Kidney tubule cell (primary cell): ENCODE measurements around the gene FAM184A.

Experiments
- DNase-seq: peaks from one replicate; pipeline ENCODE4 v3.0.0-alpha.2; 2018; ENCODE audit warnings: low spot score

Gene FAM184A

DNA sequence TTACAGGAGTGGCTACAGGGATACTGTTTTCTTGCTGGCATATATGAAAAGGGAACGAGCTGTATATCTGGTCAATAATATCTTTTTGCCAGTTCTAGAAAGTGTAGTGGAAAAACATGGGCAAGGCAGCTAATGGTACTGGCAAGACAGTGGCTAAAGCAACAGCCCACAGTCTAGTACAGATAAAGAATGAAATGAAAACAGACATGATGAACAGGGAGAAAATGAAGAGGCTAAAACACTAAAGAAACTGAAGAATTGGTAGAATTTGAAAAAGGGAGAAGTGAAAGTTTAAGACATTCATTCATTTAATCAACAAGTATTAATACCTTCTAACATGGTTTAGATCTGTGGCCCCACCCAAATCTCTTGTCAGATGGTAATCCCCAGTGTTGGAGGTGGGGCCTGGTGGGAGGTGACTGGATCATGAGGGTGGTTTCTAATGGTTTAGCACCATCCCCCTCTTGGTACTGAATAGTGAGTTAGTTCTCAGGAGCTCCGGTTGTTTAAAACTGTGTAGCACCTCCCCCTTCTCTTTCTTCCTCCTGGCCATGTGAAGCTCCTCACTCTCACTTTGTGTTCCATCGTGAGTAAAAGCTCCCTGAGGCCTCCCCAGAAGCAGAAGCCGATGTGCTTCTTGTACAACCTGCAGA is 18.1 kb downstream of the FAM184A start:
- DNase-seq, result no peak

DNA sequence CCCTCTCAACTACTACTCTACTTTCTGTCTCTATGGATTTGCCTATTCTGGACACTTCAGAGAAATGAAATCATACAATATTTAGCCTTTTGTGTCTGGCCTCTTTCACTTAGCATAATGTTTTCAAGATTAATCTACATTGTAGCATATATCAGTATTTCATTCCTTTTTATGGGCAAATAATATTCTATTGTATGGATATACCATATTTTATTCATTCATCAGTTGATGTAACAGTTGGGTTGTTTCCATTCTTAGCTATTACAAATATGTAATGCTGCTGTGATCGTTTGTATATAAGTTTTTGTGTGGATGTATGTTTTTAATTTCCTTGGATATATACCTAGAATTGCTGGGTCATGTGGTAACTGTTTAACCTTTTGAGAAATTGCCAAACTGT is 23.4 kb downstream of the FAM184A start:
- DNase-seq, result no peak

GRCh38 chr6:119052987-119053386 is 25.5 kb downstream of the FAM184A start:
- no peak for DNase-seq

- DNase-seq, result no peak
Observed at GRCh38 chr6:119052292-119052889, 26.1 kb downstream of the FAM184A start.

- DNase-seq, result no peak
Observed at GRCh38 chr6:119044255-119044654, 34.2 kb downstream of the FAM184A start.

DNA sequence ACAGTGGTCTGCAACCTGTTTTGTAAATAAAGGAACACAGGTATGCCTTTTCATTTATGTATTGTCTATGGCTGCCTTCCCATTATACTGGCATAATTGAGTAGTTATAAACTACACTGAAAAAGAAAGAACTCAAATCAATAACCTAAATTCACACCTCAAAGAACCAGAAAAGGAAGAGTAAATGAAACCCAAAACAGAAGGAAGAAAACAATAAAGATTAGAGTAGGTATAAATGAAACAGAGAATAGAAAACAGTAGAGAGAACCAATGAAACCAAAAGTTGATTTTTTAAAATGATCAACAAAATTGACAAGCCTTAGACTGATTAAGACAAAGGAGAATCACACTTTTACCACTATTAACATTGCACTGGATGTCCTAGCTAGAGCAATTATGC is 34.7 kb downstream of the FAM184A start:
- no peak for DNase-seq

DNA sequence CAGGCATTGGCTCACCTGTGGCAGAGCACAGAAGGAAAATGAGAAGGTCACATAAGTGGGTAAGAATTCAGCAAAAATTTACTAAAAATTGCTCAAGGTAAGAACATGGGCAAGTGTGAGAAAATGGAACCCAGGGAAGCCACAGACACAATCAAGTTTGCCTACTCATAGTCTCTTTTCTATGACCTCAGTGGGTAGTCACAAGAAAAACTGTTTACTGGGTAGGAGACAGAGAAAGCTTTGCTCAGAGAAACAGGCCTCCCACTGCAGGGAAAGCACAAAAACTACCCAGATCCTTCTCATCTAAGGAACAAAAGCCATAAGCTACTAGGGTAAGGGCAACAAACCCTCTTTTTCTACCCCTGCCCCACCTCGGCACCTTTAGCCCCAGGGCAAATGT is 35.2 kb downstream of the FAM184A start:
- DNase-seq, result no peak

DNA sequence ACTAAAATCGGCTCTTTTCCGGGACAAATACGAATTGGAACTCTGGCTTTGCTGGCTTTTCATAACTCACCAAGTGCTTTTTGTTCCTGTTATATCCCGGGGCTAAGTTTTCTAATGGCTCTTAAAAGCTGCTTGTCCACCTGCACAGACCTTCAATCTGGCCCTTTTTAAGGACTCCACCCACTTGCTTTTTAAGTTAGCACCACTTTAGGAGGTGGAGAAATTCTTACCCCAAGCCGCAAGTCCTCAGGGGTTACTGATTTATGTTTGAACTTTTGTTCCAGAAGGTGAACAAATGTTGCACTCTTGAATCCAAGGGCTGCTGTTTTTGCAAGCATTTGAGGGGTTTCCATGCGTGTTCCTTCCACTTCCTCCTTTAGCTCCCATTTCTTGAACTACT is 37.8 kb downstream of the FAM184A start:
- no peak for DNase-seq

- DNase-seq, result peak; percentile 43
Observed at GRCh38 chr6:119040229-119040628, 38.2 kb downstream of the FAM184A start.

DNA sequence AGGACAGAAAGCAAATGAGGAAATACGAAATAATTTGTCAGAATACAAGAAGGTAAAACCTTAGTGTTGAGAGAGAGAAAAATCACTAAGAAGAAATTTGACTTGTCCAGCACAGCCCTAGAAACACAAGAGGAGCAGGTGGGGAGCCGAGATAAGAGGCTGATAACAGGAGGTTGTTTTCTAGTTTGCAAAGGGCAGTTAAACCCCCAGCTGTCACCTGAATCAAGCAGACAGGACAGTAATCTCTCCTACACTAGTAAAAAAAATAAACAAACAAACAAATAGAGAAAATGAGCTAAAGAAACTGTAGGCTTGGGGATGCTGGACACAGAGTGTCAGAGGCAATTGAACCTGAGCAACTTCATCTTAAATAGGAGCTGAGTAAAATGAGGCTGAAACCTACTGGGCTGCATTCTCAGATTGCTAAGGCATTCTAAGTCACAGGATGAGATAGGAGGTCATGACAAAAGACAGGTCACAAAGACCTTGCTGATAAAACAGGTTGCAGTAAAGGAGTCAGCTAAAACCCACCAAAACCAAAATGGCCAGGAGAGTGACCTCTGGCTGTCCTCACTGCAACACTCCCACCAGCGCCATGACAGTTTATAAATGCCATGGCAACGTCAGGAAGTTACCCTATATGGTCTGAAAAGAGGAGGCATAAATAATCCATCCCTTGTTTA is 40.4 kb downstream of the FAM184A start:
- no peak for DNase-seq

DNA sequence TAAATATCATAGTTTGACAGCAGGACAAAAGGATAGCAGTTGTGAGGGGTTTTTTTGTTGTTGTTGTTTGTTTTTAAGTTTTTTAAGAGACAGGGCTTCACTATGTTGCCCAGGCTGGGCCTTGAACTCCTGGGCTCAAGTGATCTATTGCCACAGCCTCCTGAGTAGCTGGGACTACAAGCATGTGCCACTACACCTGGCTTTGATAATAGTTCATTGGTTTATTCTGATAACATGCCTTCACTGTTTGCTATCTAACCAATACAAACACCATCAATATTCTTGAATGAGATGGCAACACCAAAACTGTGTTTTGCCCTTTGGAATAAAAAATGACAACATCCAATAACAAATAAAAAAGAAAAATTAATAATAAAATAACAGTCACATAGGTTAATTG is 41.2 kb downstream of the FAM184A start:
- no peak for DNase-seq

GRCh38 chr6:119036081-119036480 is 42.4 kb downstream of the FAM184A start:
- DNase-seq, result no peak

DNA sequence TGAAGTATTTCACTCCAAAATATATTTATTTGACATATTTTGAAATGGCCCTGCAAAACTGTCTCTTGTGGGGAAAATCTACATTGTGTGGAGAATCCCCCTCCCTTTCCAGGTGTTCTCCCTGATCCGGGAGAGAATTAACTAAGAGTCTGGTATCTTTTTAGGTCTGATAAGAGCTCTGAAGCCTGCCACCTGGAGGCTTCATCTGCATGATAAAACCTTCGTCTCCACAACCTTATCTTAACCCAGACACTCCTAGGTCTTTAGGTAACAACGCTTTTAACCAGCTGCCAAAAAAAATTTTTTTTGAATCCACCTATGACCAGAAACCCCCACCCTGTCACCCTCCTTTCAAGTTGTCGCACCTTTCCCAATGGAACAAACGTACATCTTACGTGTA is 43.0 kb downstream of the FAM184A start:
- no peak for DNase-seq

DNA sequence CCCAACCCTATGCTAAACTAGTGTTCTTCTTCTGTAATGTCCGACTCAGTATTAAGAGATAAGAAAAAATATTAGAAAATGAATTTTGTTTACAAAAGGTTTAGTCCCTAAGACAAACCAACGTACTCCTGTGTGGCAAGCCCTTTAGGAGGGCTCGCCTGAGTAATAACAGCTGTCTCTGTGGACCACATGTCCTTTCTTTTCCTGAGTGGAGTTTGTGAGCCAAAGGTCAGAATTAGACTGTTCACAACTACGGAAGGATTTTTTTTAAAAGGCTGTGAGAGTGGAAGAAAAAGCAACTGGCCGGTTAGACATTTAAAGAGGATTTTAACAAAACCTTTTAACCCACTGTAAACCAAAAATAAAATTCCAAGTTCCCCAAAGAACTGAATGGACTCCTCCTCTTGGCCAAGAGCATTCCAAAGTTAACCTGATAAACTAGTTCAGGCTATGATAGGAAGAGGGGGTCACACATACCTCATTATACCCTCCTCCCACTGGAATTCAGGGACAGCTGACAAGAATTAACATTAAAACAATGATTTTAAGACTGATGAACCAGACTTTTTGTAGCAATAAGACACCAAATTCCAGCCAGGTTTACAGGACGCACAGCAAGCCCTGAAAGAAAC is 43.5 kb downstream of the FAM184A start:
- no peak for DNase-seq

DNA sequence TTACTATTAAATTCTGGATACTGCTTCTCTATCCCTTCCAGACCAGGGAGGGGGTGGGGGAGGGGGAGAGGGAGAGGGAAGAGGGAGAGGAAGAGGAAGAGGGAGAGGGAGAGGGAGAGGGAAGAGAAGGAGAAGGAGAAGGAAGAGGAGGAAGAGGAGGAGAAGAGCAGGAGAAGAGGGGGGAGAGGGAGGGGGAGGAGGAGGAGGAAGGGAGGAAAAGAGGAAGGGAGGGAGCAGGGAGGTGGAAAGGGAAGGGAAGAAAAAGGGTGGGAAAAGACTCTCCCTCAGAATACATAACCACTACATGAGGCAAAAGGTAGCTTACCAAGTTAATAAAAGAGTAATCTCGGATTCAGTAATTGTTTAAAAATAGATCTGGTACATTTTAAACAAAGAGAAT is 46.0 kb downstream of the FAM184A start:
- no peak for DNase-seq

DNA sequence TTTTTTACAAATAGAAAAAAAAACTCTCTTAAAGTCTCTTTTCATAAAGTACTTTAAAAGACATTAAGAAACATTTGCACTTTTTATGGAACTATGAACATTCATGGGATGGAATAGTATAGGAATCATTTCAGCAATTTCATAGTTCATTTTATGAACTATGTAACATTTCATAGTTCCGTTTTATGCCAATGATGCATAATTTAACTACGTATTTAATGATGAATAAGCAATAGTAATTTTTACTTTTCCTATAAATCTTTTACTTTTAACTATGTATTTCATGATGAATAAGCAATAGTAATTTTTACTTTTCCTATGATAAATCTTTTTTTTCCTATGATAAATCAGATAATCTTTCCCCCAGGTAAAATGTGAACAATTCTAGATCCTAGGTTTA is 47.7 kb downstream of the FAM184A start:
- no peak for DNase-seq

- no peak for DNase-seq
Observed at GRCh38 chr6:119028091-119028490, 50.4 kb downstream of the FAM184A start.

DNA sequence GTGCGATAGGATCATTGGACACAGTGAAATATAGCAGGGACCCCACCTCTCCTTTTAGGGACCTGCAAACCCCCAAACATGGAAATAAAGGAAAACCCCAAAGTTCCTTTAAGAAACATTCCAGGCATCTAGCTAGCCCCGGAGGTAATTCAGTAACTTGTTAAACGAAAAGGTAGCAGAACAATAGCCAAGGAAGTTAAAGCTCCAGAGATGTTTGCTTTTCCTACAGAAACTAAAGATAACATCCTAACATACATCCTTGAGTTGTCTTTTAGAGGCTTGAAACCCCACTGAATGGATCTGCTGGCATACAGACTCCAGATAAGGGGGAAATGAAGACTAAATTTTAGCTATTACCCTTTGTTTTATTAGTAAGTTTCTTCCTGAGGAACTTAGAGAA is 51.0 kb downstream of the FAM184A start:
- no peak for DNase-seq

DNA sequence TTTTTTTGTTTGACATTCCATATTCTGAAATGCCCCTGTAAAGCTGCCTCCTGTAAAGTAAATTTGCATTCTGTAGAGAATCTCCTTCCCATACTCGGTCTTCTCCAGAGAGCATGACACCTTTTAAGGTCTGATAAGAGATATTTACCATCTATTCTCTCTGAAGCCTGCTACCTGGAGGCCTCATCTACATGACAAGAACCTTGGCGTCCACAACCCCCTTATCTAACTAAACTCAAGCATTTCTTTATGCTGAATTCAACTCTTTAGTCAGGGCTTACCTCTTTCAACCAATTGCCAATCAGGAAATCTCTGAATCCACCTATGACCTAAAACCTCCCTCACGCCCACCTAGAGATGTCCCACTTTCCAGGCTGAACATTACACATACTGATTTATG is 51.6 kb downstream of the FAM184A start:
- no peak for DNase-seq

- DNase-seq, result no peak
Observed at GRCh38 chr6:119025793-119026192, 52.7 kb downstream of the FAM184A start.

- DNase-seq, result no peak
Observed at GRCh38 chr6:119024111-119024510, 54.4 kb downstream of the FAM184A start.

GRCh38 chr6:119022796-119023195 is 55.7 kb downstream of the FAM184A start:
- DNase-seq, result no peak
